ENCODE data around the gene LSM4.

The LSM4 gene

DNA sequence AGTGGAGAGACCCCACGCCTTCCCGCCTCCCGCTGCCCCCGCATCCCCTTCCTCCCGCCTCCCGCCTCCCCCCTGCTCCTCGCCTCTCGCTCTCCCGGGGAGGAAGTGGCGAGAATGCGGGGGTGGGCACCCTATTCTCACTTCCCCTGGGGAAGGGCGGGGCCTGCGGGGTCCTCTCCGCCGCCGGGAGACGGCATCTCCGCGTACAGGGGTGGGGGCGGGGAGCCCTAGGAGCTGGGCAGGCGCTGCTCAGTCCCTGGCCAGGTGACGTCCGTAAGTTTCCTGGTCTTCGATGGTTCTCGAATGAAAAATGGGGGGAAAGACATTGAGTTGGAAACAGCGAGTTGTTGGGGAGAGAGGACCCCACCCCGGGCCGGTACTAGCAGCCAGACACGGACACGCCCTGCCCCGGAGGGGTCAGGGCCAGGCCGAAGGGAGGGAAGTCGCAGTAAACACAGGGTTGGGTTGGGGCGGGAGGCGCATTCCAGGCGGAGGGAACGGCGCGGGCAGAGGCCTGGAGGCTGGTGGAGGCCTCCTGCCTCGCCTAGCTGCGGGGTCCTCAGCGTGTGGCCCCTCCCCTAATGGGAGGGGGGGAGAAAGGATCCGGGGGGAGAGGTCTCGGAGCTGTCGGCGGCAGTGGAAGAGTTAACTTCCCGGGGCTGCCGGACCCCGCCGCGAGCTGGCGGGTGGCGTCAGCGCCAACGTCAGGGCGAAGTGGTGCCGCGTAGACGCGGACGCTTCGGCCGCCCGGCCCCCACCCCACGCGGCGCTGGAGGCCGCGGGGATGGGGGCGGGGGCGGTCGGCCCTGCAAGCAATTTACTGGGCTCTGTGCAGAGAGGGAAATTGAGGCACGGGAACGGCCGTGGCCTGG lies 31.1 kb downstream of the LSM4 start:
- peak; percentile 55 to 74 for DNase-seq

DNA sequence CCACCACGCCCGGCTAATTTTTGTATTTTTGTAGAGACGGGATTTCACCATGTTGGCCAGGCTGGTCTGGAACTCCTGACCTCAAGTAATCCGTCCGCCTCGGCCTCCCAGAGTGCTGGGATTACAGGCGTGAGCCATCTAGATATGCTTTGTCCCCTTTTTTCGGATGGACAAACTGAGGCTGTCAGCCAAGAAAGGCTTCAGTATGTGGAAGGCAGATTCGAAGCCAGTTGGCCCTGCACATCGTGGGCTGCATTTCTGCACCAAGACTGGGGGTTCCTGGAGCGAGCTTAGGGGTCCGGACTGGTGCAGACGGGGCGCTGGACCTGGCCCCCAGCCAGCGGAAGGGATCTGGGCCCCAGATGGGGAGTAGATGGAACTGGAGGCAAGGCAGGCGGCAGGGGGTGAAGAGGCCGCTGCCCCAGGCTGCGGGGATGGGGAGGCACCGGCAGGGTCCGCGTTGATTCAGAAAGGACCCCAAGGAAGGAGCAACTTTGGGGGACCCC lies 31.8 kb downstream of the LSM4 start:
- DNase-seq: no peak

DNA sequence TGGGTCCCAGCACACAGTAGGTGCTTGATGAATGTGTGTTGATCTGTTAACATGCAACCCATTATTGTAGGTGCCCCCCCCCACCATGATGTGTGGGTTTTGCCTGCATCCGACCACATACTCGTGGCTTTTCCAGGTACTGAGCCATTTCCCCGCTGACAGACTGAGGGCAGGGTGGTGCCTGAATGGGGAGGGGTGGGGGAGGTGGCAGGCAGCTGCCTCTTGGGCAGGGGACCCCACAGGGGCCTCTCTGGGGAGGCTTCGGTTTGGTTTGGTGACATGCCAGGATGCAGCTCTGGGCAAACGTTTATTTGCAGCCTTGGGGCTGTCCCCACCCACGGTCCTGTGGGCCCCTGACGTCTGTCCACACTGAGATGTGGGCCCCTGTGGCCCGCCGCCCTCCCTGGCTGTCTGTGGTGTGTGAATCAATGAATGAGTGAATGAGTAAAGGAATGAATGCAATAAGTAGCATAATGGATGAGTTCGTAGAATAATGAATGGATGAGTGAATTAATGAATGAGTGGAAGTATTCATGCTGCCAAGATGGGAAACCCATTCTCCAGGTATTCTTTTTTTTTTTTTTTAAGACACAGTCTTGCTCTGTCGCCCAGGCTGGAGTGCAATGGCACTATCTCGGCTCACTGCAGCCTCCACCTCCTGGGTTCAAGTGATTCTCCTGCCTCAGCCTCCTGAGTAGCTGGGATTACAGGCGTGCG lies 32.4 kb downstream of the LSM4 start:
- no peak for DNase-seq

DNA sequence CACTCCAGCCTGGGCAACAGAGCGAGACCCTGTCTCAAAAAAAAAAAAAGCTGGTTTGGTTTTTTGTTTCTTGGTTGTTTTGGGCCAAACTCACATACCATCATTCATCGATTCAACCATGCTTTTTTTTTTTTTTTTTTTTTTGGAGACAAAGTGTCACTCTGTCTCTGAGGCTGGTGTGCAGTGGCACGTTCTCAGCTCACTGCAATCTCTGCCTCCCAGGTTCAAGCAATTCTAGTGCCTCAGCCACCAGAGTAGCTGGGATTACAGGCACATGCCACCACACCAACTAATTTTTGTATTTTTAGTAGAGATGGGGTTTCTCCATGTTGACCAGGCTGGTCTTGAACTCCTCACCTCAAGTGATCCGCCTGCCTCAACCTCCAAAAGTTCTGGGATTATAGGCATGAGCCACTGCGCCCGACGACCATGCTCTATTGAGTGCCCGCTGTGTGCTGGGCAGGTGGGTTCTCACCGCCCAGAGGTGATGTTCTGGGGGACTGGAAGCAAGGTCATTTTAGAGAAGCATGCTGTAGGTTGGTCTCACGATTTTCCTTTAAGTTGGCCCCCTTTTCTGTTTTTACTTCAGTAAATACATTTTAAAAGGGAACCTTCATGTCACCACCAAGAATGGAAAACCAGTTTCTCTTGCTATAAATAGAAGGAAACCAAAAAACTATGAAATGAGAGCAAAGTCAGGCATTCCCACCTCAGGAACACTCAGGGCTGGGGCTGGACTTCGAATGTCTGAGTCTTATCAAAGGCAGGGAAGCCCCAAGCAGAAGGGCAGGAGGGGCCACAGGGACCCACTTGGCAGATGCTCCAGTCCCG lies 33.2 kb downstream of the LSM4 start:
- no peak for DNase-seq

DNA sequence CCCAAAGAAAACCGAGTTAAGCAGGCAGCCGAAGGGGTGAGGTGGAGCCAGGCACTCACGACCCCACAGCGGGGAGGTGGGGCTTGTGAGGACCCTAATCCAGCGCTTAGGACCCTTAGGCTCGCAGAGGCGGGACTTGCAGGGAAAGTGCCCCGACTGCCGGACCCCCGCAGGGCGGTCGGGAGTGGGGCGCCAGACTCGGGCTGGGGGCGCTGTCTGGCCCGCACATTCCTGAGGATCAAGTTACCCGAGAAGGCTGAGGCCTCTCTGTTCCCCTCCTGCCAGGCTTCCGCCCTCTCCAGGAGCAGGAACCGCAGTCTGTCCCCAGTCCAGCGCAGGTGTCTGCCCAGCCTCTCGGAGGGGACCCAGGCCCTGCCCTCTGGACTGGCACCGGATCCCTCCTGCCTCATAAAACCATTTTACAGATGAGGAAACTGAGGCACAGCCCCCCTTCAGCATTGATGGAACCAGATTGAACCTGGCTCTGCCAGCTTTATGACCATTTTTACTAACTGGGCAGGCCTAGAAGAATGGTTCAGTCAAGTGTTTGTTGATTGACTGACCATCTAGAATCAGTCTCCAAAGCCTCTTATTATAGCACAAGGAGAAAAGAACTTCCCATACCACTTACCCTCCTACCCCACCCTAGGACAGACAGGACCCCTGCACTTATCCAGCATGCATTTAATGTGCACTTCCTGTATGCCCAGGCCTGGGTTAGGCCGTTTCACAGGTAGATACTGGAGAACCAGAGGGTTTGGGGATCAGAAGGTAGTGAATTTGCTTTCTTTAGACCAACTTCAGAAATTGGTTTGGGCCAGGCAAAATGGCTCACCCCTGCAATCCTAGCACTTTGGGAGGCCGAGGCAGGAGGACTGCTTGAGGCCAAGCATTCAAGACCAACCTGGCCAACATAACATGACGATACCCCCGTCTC lies 34.8 kb downstream of the LSM4 start:
- DNase-seq: no peak

DNA sequence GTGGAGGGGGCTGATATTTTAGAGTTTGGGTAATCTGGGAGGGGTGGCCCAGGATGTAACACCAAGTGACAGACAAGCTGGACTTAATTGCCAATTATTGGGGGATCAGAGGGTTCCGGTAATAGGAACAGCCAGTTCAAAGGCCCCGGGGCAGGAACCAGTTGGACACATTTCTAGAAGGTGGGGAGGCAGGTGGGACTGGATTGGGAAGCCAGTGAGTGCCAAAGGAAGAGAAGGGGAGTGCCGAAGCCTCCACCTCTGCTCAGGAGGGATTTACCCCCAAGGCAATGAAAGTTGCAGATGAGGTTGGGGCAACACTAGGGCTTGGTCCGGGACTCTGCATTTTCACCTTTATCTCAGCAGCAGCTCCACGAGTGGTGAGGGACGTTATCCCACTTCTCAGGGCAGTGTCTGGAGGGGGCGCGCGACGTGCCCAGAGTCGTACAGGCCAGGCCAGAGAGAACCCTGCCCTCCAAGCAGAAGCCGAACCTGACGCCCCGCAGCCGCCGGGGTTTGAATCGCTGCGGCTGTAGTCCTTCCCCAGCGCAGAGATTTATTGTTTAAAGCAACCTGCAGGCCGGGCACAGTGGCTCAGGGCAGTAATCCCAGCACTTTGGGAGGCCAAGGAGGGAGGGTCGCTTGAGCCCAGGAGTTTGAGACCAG lies 35.8 kb downstream of the LSM4 start:
- DNase-seq: no peak

DNA sequence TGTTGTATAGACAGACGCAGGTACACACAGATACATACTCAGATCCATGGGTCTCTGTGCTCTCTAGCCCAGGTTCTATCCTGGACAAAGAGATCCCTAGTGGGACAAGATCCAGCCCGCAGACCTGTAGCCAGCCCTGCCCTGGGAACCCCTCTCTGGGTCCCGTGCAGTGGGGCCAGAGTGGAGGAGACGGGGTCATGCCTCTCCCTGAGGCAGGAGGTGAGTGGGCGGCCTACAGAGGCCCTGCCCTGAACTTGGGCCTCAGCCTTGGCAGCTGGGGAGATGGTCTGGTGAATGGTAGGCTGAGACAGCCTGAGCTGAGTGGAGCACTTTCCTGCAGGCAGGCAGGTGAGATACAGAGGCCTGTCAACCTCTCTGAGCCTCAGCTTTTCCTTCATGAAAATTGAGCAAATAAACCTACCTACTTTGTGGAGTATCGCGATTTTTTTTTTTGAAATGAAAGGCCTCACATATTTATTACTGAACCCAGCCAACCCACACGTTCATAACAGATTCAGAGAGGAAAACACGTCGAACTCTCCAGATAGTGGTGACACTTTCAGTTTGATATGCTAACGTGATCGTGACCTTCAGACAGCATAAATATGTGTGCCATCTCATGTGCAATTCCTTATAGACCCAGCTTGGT lies 38.0 kb downstream of the LSM4 start:
- DNase-seq: no peak

DNA sequence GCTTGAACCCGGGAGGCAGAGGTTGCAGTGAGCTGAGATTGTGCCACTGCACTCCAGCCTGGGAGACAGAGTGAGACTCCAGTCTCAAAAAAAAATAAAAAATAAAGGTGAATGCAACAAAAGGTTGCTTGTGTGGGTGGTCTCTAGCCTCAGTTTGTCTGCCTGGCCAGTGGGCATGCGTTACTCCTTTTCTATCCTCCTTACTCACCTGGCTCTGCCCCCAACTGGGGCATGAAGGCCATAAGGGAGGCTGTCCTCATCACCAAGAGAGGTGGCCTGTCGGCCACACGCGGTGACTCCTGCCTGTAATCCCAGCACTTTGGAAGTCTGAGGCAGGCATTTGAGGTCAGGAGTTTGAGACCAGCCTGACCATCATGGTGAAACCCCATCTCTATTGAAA lies 39.5 kb downstream of the LSM4 start:
- no peak for DNase-seq

DNA sequence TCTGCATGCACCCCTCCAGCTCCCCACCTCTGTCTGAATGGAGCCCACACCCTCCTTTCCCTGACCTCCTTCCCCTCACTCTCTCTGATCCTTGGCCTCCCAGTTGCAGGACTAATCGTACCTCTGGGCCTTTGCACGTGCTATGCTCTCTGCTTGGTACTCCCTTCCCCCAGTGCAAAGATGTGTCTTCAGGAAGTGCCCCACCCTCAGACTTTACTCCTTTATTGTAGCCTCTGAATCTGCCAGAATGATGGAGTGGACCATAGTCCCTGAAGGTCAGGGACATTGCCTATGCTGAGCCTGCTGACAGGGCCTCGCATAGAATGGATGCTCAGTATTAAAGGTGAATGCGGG lies 40.1 kb downstream of the LSM4 start:
- no peak for DNase-seq

DNA sequence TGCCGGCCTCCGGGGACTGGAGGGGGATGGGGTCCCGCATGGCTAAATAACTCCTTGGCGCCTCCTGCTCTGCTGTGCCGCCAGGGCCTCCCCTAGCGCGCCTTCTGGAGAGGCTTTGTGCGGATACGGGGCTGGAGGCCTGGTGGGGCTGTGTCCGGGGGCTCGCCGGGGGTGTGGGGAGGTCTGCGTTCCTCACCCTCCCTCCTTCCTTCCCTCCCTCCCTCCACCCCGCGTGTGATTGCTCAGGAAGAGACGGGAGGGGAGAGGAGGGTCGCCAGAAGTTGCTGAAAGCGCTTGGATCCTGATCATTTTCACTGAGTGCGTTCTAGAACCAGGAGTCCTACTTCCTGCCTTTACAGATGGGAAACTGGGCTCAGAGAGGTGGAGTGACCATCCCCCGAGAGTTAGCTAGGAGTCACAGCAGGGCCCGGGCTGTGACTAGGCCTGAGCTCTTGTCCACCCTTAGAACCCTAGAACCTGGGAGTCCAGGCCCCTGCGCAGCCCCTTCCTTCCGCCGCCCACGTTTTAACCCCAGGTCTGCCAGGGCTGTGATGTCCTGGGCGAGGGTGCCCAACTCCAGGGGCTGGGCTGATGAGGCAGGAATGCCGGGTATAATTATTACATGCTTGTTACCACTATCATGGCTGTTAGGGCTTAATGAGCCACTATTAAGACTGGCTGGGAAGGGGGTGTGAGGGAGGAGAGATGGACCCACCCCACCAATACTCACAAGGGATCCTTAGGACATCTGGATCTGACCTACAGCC lies 40.7 kb downstream of the LSM4 start:
- DNase-seq: peak in 1 of 2 donors; percentile 71

DNA sequence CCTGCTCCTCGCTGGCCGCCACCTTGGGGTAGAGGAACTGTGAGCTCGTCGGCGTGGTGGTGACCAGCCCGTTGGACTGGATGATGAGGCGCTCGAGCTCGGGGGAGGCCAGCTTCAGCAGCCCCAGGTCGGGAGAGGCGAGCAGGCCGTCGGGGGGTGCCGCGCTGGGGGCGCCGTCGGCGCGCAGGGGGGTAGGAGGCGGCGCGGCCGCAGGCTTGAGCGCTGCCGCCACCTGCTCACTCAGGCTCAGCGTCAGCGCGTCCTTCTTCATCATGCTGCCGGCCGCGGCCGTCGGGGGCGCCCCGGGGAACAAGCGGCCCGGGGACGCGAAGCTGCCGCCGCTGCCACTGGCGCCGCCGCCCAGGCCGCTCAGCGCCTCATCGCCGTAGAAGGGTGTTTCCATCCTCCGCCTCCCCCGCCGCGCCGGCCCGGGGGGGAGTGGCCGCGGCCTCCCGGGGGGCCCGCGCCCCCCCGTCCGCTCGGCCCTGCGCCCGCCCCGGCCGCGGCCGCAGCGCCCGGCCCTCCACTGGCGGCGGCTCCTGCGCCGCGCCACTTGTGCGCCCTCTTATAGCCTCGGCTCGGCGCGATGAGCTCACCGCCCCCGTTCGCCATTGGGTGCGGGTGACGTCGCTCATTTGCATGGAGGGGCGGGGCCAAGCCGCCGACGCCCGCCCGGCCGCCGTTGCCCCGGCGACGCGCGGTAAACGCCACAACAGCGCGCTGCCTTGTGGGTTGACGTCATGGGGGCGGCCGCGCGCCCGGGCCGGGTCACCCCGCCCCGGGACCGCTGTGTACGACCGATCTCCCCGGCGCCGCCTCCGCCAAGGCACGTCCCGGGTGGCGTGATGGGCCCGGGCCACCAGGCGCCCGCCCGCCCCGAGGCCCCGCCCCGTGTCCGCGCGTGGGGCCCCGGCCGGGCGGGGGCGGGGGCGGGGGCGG lies 41.5 kb downstream of the LSM4 start, which contains the start of gene JUND:
Gene JUND (minus strand): TSS at position 541 of the 939 bp plus-strand sequence. CDS start 138 bp downstream, at position 403.
- DNase-seq: peak; percentile 97

DNA sequence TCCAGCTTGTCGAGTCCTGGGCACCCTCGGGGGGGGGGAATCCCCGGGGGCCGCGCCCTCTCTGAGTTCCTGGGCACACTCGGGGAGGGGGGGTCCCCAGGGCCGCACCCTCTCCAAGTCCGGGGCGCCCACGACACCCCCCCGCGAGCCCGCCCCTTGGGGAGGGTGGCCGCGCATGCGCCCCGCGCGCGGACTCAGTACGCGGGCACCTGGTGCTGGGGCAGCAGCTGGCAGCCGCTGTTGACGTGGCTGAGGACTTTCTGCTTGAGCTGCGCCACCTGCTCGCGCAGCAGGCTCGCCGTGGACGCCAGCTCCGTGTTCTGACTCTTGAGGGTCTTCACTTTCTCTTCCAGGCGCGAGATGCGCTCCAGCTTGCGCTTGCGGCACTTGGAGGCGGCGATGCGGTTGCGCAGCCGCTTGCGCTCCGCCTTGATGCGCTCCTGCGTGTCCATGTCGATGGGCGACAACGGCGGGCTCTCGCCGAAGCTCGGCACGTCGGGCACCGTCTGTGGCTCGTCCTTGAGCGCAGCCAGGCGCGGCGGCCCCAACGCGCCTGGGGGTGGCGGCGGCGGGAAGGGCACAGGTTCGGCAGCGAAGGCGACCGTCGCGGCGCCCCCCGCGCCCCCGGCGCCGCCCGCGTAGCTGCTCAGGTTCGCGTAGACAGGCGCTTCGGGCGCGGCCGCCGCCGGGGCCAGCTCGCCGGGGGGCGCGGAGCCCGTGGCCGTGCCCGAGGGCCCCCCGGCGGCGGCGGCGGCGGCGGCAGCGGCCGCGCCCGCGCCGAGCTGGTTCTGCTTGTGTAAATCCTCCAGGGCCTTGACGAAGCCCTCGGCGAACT lies 42.4 kb downstream of the LSM4 start:
- peak; percentile 28 to 74 for DNase-seq

DNA sequence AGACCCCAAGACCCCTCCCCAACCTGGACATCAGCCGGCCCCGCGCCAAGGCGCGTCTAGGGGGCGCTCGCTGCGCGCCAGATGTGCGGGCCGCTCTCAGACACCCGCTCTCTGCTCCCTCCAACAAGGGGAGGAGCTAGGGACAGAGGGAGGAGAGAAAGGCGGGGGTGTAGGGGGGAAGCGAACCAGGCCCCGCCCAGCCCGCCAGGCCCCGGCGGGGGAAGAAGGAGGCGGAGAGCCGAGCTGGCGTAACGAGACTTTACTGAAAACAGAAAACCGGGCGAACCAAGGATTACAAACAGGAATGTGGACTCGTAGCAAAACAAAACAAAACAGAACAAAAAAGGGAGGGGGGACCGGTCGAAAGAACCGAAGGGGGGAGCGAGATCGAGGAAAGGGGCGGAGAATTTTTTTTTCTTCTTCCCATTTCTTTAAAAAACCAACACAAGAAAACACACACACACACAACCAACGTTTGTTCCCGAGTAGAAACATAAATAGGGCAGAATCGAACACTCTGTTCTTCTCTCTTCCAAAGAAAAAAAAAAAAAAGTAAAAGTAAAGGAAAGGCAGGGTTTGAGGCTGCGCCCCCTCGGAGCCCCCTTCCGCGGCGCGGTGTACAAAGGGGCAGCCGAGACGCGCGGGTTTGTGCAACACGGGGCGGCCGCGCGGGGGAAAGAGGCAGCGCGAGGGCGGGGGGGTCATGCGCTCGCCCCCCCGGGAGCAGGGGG lies 43.2 kb downstream of the LSM4 start:
- DNase-seq: peak; percentile 89 to 95

DNA sequence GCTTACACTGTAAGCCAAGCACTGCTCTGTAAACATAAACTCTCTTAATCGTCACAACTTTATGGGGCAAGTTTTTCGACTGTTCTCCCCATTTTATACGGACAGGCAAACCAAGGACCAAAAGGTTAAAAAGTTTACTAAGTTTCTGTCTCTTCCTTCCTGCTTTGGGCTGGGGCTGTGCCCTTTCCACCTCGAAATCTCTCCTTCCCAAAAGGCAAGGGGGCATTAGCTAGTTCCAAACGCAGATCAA lies 43.7 kb downstream of the LSM4 start:
- DNase-seq: no peak

DNA sequence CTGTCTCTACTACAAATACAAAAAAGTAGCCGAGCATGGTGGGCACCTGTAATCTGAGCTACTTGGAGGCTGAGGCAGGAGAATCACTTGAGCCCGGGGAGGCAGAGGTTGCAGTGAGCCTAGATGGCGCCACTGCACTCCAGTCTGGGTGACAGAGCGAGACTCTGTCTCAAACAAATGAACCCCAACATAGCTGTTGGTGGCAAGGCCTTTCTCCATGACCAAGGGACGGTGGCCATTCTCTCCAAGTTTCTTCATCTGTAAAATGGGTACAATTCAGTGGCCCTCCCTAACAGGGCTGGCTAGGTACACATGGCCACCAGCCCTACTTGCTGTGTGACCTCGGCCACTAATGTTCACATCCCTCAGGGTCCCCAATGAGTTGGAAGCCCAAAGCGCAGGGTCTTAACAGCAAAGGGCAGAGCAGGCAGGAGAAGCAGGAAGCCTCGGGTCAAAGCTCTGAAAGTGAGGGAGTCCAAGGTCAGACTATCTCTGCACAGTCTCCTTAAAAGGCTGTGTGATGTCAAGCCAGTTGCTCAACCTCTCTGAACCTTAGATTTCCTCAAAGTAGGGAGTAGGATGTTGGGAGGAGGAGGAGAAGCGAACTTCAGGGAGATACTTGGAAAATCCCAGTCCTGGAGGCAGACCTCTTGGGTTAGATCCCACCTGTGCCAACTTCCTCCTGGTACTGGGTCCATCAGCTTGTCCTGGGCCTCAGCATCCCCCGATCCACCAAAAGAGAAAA lies 44.2 kb downstream of the LSM4 start:
- DNase-seq: no peak

DNA sequence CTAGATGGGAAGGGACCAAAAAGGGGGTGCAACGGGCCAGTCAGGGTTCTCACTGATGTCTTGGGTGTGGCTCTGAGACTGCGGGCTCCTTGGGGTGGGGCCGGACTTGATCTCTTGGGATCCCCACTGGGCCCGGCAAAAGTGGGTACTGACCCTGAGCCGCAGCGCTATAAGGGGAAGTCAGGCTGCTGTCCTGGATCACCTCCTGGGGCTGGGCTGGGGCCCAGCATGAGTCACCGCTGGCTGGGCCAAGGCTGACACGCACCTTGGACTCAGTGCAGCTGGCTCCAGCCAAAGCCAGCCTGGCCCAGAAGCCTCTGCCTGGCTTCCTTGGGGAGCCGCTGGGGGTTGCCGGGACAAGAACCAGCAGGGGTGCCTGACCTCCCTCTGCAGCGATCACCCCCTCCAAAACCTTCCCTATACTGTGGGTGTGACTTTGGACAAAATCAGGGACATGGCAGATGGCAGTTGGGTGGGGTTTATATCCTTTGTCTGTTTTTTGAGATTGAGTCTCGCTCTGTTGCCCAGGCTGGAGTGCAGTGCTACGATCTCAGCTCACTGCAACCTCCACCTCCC lies 48.0 kb downstream of the LSM4 start:
- DNase-seq: peak; percentile 52 to 54
